Stimulated activated memory B cell treated with anti-CD40 and anti-IgM and Interleukin-4, amounts not matched to agents 10 μg/mL and 1 μg/mL and 100 μg/mL, for 72 hours (primary cell): ENCODE measurements around the gene STX5.

Source experiments
- ATAC-seq: fragments of 150-1000 bp; cut with Tn5 transposase; 2 replicates; pipeline ENCODE4 v1.10.0; 2021
- H3K27ac Mint-ChIP-seq: one replicate; pipeline ENCODE4 v1.8.0; 2022; ENCODE audit warnings: mild to moderate bottlenecking, mixed read lengths
- H3K27me3 Mint-ChIP-seq: one replicate; pipeline ENCODE4 v1.8.0; 2022; ENCODE audit warnings: mixed read lengths
- H3K36me3 Mint-ChIP-seq: one replicate; pipeline ENCODE4 v1.8.0; 2022; ENCODE audit warnings: mixed read lengths
- H3K4me1 Mint-ChIP-seq: one replicate; pipeline ENCODE4 v1.8.0; 2022; ENCODE audit warnings: mixed read lengths
- H3K4me3 Mint-ChIP-seq: one replicate; pipeline ENCODE4 v1.8.0; 2022; ENCODE audit warnings: mild to moderate bottlenecking, moderate library complexity, mixed read lengths
- H3K9me3 Mint-ChIP-seq: one replicate; pipeline ENCODE4 v1.8.0; 2022; ENCODE audit warnings: mixed read lengths

STX5 gene

DNA sequence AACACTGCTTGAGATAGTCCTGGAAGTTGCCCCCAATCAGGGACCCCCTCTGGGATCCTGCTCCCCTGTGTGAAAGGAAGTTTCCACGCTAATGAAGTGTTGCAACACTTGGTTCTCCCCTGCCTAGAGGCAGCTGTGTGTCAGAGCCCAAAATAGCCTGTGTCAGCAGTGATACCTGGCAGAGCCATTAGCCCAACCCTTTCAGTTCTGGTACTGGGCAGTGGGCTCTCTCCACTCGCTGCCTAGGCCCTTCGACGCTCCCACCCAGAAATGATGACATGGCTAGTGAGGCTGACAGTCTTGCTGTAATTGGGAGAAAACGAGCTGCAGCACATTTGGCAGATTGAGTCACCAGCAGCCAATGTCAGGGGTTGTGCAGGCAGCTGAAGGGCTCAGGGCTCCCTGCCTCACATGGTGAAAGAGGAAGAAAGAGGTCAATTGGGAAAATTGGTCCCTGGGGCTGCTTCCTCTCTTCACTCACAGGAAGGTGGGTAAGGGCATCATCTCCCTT lies 25.2 kb downstream of the STX5 start:
- Mint-ChIP-seq H3K36me3 (peaks cover 14% of the 10 kb centered on the region), H3K4me3 (peak overlapping the region; percentile 89), H3K4me1 (peaks cover 36% of the 10 kb centered on the region), H3K9me3 (no peaks in the 10 kb centered on the region), H3K27ac (peak overlapping the region; percentile 92), H3K27me3 (no peaks in the 10 kb centered on the region)
- ATAC-seq: no peak

DNA sequence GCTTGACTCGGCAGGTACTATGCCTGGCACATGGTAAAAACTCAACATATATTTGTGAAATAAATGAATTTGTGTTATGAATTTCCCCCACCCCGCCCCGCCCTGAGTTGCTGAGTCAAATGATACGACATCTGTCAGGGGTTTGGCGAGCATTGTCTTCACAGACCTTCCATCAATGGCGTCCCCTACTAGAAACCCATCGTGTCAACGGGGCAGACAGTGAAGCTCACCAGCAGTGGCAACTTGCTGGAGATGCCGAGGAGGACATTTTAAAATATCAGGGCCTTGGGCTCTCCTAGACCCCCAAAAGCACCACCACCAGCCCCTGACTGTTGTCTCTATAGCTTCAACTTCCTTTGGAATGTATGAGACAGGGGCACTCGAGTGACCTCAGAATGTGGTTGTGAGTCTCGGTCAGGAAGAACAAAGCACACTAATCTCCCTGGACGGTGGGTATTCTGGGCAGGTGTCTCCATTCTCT lies 25.9 kb downstream of the STX5 start:
- peak; percentile 40 for ATAC-seq
- Mint-ChIP-seq H3K27me3 (no peaks in the 10 kb centered on the region), H3K4me1 (peaks cover 38% of the 10 kb centered on the region), H3K36me3 (peaks cover 21% of the 10 kb centered on the region), H3K4me3 (peak overlapping the region; percentile 89), H3K27ac (peak overlapping the region; percentile 92), H3K9me3 (no peaks in the 10 kb centered on the region)

DNA sequence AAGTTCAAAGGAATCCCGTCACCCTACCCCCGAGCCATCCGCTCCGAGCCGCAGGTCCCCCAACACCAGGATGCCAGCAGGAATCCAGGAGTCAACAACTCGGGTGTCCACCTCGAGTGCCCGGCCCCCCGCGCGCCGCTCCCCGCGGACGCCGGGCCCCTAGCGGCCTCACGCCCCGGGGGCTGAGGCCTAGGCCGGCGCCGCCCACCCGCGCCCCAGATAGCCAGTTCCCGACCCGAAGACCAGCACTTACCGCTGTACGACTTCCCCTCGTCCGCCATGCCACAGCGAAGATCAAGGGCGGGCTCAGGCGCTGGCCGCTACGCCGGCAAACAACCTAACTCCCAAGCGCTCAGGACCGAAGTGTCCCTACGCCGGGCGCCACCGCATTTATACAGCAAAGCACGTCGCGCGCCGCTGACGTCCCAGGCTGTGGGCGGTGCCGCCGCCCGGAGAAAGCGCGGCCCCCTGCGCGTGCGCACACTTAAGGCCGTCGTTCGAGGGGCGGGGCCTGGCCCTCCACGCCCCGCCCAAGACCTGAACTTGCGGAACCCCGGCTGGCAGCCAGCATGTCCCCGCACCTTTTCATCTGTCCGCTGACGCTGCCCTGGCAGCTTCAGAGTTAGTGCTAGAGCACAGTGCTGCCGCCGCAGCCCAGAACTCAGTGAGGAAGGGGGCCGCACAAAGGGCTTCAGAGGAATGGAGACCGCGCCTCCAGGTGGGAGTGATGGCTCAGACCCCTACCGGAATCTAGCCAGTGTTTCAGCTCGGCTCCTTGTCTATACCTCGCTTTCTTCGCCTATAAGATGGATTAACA lies 26.6 kb downstream of the STX5 start, which contains the start of gene NXF1:
Gene NXF1, minus strand, starts transcription at position 365 of the 817 bp plus-strand sequence. Its CDS starts 84 bp downstream, at position 281.
- H3K27ac Mint-ChIP-seq: peak within 1 kb of the TSS; percentile 92
- H3K4me1 Mint-ChIP-seq: peaks cover 38% of the 10 kb centered on the region
- H3K9me3 Mint-ChIP-seq: no peaks in the 10 kb centered on the region
- peak; percentile 96 for ATAC-seq
- peaks cover 24% of the 10 kb centered on the region for H3K36me3 Mint-ChIP-seq
- H3K27me3 Mint-ChIP-seq: no peaks in the 10 kb centered on the region
- H3K4me3 Mint-ChIP-seq: peak within 1 kb of the TSS; percentile 89

DNA sequence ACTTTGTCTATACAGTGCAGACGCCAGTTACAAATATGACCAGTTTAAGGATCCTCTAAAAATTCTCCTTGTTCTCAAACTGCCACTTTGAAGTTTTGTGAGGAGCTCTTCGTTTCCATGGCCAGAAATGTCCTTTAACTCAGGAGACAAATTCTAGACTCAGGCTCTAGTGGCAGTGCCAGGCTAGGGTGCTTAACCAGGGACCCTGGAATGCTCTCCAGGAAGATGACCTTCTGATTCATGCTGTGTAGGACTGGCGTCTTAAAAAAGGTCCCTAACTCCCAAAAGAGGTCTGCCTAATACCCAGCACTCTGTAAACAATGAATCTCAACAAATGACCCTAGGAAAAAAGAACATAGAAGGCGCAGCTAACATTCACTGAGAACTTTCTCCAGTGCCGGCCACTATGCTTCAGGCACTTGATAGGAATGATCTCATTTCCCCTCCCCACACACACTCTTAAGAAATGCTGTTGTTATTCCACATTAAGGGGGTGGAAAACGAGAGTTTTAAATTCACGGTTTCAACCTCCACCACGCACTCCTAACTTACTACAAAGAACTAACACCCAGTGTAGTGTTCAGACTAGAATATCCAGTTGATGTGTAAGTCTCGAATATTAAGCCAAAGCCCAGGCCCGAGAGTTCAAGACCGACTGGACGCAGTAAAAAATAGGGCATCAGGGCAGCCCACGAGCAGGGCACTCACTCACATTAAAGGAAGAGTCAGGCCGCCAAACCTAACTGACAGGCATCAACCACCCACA lies 27.4 kb downstream of the STX5 start:
- Mint-ChIP-seq H3K9me3 (no peaks in the 10 kb centered on the region), H3K27me3 (no peaks in the 10 kb centered on the region), H3K4me1 (peaks cover 38% of the 10 kb centered on the region), H3K4me3 (peak overlapping the region; percentile 89), H3K27ac (peak overlapping the region; percentile 92), H3K36me3 (peaks cover 31% of the 10 kb centered on the region)
- no peak for ATAC-seq

DNA sequence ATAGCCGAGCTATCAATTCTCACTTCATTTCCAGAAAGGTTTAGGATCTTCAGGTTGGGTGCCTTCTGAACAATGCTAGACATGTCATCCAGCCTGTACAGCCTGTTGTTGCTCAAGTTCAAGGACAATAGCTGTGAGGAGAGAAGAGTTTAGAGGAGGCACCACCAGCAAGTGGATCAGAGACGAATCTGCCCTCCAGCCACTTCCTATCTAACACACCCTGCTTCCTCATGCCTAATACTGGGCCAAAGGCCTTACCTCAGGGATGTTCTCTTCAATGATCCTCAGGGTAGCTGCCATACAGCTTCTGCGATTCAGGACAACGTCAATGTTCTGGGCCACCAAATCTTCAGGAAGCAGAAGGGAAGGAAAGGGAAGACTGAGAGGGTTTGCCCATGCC lies 30.8 kb downstream of the STX5 start:
- H3K27me3 Mint-ChIP-seq: no peaks in the 10 kb centered on the region
- ATAC-seq: no peak
- H3K27ac Mint-ChIP-seq: peak overlapping the region; percentile 74
- peaks cover 24% of the 10 kb centered on the region for H3K4me1 Mint-ChIP-seq
- no peak overlapping the region for H3K4me3 Mint-ChIP-seq
- H3K36me3 Mint-ChIP-seq: peaks cover 58% of the 10 kb centered on the region
- H3K9me3 Mint-ChIP-seq: no peaks in the 10 kb centered on the region

DNA sequence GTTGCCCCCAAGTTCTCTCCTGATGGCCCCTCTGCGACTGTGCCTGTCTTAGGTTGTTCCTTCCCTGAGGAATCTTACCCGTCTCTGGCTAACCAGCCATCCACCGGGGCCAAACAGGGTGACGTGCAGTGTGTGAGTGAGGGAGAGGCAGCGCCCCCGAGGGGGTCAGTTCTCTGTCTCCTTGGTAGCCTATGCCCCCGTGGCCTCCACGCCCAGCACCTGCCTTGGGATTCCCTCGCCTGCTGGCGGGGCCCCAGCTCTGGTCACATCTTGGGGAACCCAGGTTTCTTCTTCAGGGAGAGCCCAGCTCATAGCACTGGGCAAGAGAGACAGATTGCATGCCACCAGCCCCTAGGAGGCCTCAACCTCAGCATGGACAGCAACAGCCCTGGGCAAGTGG lies 32.4 kb downstream of the STX5 start:
- Mint-ChIP-seq H3K27ac (peak overlapping the region; percentile 0), H3K4me3 (no peak overlapping the region), H3K36me3 (peaks cover 71% of the 10 kb centered on the region)

DNA sequence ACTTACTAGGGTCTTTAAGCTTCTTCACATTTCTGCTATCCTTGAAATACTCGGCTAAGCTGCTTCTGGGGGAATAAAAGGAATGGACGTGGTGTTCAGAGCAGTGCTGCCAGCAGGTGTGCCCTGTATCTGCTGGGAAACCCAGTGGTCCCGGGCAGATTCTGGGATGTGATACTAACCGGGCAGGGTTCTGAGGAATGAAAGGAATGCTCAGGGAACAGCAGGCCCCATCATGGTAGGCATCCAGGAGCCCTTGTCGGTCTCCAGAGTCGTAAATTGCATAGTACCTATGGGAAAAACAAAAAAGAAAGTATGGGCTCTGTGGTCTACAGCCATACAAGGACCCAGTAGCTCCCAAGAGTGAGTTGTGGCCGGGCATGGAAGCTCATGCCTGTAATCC lies 35.6 kb downstream of the STX5 start:
- no peaks in the 10 kb centered on the region for H3K9me3 Mint-ChIP-seq
- peaks cover 67% of the 10 kb centered on the region for H3K36me3 Mint-ChIP-seq
- H3K4me1 Mint-ChIP-seq: peaks cover 8% of the 10 kb centered on the region
- no peak for ATAC-seq
- no peaks in the 10 kb centered on the region for H3K27me3 Mint-ChIP-seq
- no peak overlapping the region for H3K4me3 Mint-ChIP-seq
- H3K27ac Mint-ChIP-seq: peak overlapping the region; percentile 14

More for the DNA sequence above, 32.4 kb downstream of the STX5 start:
- ATAC-seq: no peak
- Mint-ChIP-seq H3K27me3 (no peaks in the 10 kb centered on the region), H3K4me1 (peaks cover 19% of the 10 kb centered on the region), H3K9me3 (no peaks in the 10 kb centered on the region)

DNA sequence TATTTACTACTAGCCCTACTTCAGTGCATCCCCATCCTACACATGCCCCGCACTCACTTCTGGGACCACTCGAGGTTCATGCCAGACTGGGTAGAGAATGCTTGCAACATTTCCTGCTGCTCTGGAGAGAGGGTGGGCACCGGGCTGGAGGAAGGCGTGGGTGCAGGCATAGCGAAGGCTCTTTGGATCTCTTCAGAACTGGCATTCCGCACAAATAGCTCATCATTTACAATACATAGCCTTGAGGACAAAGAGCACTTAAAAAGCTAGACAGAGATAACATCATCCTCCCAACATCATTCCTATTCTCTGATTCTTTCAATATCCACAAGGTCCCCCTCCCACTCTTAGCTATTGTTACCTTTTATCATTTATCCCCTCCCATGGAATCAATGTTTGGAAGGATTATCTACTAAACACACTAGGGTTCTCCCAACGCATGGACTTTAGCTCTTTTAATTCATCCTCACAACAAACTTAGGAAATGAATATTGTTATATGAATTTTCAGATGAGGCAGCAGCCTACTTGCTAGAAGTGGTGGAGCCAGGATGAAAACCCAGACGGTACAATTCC lies 37.6 kb downstream of the STX5 start:
- no peak for ATAC-seq
- H3K27me3 Mint-ChIP-seq: no peaks in the 10 kb centered on the region
- no peak overlapping the region for H3K27ac Mint-ChIP-seq
- no peak overlapping the region for H3K4me3 Mint-ChIP-seq
- peaks cover 68% of the 10 kb centered on the region for H3K36me3 Mint-ChIP-seq
- H3K9me3 Mint-ChIP-seq: no peaks in the 10 kb centered on the region
- peaks cover 25% of the 10 kb centered on the region for H3K4me1 Mint-ChIP-seq

DNA sequence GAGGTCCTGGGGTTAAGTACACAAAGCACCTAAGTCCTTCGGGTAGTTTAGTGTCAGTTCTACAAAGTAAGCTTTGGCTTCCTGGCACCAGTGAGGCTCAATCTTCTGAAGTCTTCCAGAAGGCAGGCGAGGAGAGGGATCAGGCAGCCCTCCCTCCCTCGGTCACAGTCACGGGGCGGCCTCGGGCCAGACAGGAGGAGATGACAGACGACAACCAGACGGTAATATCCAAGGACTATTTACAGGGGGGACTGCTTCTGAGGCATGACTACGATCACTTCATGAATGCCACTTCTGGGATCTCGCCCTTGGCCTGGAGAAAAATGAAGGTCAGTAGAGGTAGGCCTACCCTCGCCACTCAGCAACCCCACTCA lies 39.7 kb downstream of the STX5 start:
- no peaks in the 10 kb centered on the region for H3K27me3 Mint-ChIP-seq
- H3K27ac Mint-ChIP-seq: peak overlapping the region; percentile 96
- peaks cover 34% of the 10 kb centered on the region for H3K4me1 Mint-ChIP-seq
- H3K4me3 Mint-ChIP-seq: peak overlapping the region; percentile 88
- ATAC-seq: no peak
- peaks cover 60% of the 10 kb centered on the region for H3K36me3 Mint-ChIP-seq
- H3K9me3 Mint-ChIP-seq: no peaks in the 10 kb centered on the region

DNA sequence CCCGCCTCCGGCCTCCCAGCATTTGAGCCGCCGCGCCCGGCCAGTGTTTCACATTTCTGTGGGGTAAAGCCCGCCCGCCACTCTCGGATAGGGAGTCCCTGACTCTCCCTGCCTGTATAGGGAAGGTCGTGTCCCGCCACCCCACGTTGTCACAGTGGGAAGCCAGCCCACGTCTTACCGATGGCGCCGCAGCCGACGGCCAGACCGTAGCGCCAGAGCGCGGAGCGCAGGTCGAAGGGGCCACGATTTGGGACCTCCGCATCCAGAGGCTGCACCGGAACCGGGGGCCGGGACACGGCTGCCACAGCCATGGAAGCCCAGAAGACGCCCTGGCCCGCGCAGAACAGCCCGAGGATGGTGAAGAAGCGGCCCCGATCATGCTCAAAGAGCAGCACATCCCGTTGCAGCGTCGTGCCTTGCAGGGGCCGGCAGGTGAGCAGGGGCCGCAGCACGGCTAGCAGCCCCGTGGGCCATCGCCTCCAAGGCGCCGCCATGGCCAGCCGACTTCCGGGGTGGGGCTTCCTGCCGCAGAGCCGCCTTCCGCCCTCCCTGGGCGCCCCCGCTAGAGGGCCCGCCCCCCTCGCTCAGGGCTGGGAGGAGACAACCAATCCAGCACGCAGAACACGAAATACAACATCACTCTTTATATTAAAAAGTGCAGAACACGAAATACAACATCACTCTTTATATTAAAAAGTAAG lies 40.2 kb downstream of the STX5 start, which contains the start of gene TMEM223:
Gene TMEM223, minus strand, starts transcription at position 506 of the 701 bp plus-strand sequence. Its CDS starts 12 bp downstream, at position 494.
- H3K4me3 Mint-ChIP-seq: peak within 1 kb of the TSS; percentile 88
- H3K4me1 Mint-ChIP-seq: peaks cover 34% of the 10 kb centered on the region
- no peaks in the 10 kb centered on the region for H3K27me3 Mint-ChIP-seq
- H3K36me3 Mint-ChIP-seq: peaks cover 55% of the 10 kb centered on the region
- ATAC-seq: peak; percentile 92
- peak within 1 kb of the TSS; percentile 96 for H3K27ac Mint-ChIP-seq
- no peaks in the 10 kb centered on the region for H3K9me3 Mint-ChIP-seq

DNA sequence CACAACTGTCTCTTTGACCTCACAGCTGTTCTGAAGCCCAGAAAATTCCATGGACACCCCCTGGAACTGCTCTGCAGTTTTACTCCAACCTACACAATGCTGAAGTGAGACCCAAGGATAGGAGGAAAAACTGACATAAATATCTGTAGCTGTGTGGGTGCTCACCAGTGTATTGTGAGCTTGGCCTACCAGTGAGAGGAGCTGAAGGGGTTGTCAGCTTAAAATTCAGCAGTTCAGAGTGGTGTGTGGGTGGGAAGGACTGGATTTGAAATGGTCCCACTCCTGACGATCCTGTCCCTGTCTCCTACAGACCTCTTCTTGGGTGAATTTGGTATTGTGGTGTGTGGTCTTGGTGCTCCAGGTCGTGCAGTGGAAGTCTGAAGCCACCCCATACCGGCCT lies 42.3 kb downstream of the STX5 start:
- peaks cover 37% of the 10 kb centered on the region for H3K36me3 Mint-ChIP-seq
- peaks cover 44% of the 10 kb centered on the region for H3K4me1 Mint-ChIP-seq
- H3K9me3 Mint-ChIP-seq: no peaks in the 10 kb centered on the region
- peak overlapping the region; percentile 97 for H3K4me3 Mint-ChIP-seq
- peak overlapping the region; percentile 96 for H3K27ac Mint-ChIP-seq
- no peaks in the 10 kb centered on the region for H3K27me3 Mint-ChIP-seq
- ATAC-seq: no peak

DNA sequence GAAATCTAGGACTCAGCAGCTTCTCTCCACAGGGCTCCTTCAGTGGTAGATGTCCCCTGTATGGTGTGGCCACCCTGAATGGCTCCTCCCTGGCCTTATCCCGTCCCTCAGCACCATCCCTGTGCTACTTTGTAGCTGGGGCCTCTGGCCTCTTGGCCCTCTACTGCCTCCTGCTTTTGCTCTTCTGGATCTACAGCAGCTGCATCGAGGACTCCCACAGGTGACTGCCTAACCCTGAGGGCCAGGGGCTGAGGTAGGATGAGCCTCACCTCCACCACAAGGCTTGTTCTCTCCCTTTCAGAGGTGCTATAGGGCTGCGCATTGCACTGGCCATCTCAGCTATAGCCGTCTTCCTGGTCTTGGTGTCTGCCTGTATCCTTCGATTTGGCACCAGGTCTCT lies 42.9 kb downstream of the STX5 start:
- Mint-ChIP-seq H3K36me3 (peaks cover 31% of the 10 kb centered on the region), H3K9me3 (no peaks in the 10 kb centered on the region), H3K4me3 (peak overlapping the region; percentile 97), H3K27me3 (no peaks in the 10 kb centered on the region), H3K4me1 (peaks cover 44% of the 10 kb centered on the region), H3K27ac (peak overlapping the region; percentile 96)
- ATAC-seq: no peak

DNA sequence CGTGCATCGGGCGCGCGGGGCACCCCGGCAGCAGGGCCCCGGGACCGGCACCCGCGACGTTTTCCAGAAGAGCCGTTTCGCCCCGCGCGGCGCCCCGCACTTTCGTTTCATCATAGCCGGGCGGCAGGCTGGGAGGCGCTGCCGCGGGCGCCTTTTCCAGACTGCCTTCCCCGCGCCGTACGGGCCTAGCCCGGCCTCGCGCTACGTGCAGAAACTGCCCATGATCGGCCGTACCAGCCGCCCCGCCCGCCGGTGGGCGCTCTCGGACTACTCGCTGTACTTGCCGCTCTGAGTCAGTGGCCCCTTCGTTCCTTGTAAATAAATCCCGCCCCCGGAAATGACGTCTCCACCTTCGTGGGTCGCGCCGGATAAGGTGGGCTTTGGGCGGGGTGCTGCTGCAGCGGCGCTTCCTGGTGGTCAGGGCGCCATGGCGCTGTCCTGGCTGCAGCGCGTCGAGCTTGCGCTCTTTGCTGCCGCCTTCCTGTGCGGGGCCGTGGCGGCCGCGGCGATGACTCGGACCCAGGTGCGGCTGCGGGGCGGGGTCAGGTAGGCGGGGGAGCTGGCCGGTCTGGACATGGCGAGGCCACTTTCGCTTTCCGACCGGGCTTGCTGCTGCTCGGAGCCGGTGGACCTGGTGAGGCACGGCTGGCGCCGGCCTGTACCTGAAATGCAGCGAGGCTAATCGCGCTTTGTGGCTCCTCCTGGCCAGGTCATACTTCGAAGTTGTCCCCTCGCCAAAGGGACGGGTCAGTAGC lies 44.7 kb downstream of the STX5 start, which contains the start of gene TMEM179B:
Gene TMEM179B, plus strand, starts transcription at position 398 of the 755 bp plus-strand sequence. Its CDS starts 30 bp downstream, at position 428.
- Mint-ChIP-seq H3K27me3 (no peaks in the 10 kb centered on the region), H3K36me3 (peaks cover 35% of the 10 kb centered on the region), H3K4me3 (peak within 1 kb of the TSS; percentile 97)

More for the DNA sequence above, 44.7 kb downstream of the STX5 start, which contains the start of gene TMEM179B:
- no peaks in the 10 kb centered on the region for H3K9me3 Mint-ChIP-seq
- peaks cover 39% of the 10 kb centered on the region for H3K4me1 Mint-ChIP-seq
- ATAC-seq: peak; percentile 91
- peak within 1 kb of the TSS; percentile 96 for H3K27ac Mint-ChIP-seq
